Endothelial cell (in vitro differentiated cells): ENCODE data around the gene VCL. TPM values are rescaled to one million over a fixed set of nuclear protein-coding genes. Genes with fewer than 3 reads are reported as not detected.

Experiments
- DNase-seq: peaks from one replicate; pipeline ENCODE4 v3.0.0; 2021; ENCODE audit warnings: low spot score
- H3K27ac Mint-ChIP-seq: one replicate; pipeline ENCODE4 v1.8.0; 2021; ENCODE audit warnings: mixed read lengths, inconsistent platforms; ENCODE audit not compliant: unreplicated experiment
- H3K27me3 Mint-ChIP-seq: one replicate; pipeline ENCODE4 v1.8.0; 2021; ENCODE audit warnings: mild to moderate bottlenecking, moderate library complexity, mixed read lengths, inconsistent platforms; ENCODE audit not compliant: unreplicated experiment
- H3K36me3 Mint-ChIP-seq: one replicate; pipeline ENCODE4 v1.8.0; 2021; ENCODE audit warnings: mild to moderate bottlenecking, low read depth, mixed read lengths, inconsistent platforms; ENCODE audit not compliant: unreplicated experiment
- H3K4me1 Mint-ChIP-seq: one replicate; pipeline ENCODE4 v1.8.0; 2021; ENCODE audit warnings: mild to moderate bottlenecking, mixed read lengths, inconsistent platforms; ENCODE audit not compliant: unreplicated experiment
- H3K4me3 Mint-ChIP-seq: one replicate; pipeline ENCODE4 v1.8.0; 2021; ENCODE audit warnings: mild to moderate bottlenecking, mixed read lengths, inconsistent platforms; ENCODE audit not compliant: unreplicated experiment
- H3K9me3 Mint-ChIP-seq: one replicate; pipeline ENCODE4 v1.8.0; 2021; ENCODE audit warnings: mixed read lengths, inconsistent platforms; ENCODE audit not compliant: unreplicated experiment
- CTCF ChIP-seq: fragments of 200-600 bp; sonication (generic); IDR thresholded peaks from one replicate; pipeline ENCODE4 v1.5.0; 2021; ENCODE audit warnings: antibody characterized with exemption; ENCODE audit not compliant: unreplicated experiment
- total RNA-seq: library from RNA; stranded (reverse); fragmentation: NEBNext Ultra II Directional; extraction: Animal tissue kit (Norgen Biotek cat#: 25700); gene quantifications from one replicate; pipeline ENCODE4 v1.2.1, GENCODE V29; 2021; ENCODE audit not compliant: unreplicated experiment

Gene VCL
- total RNA-seq, 1 donor from 2014 or later: 200 TPM

- peaks cover 13% of the 10 kb centered on the region for H3K4me1 Mint-ChIP-seq
- H3K4me3 Mint-ChIP-seq: no peak overlapping the region
- DNase-seq: no peak
- H3K27ac Mint-ChIP-seq: no peak overlapping the region
- H3K9me3 Mint-ChIP-seq: no peaks in the 10 kb centered on the region
- peaks cover 7% of the 10 kb centered on the region for H3K27me3 Mint-ChIP-seq
- no peak for TF ChIP-seq CTCF
- H3K36me3 Mint-ChIP-seq: peaks cover 60% of the 10 kb centered on the region
Observed at GRCh38 chr10:74117738-74118137, 119.8 kb downstream of the VCL start.

GRCh38 chr10:74118804-74119203, 120.9 kb downstream of the VCL start:
- Mint-ChIP-seq H3K4me3 (no peak overlapping the region), H3K27me3 (peaks cover 5% of the 10 kb centered on the region), H3K9me3 (no peaks in the 10 kb centered on the region), H3K36me3 (peaks cover 52% of the 10 kb centered on the region), H3K4me1 (peaks cover 13% of the 10 kb centered on the region), H3K27ac (peak overlapping the region; percentile 44)
- DNase-seq: no peak
- no peak for TF ChIP-seq CTCF

GRCh38 chr10:74120911-74121310, 123.0 kb downstream of the VCL start:
- H3K4me1 Mint-ChIP-seq: peaks cover 9% of the 10 kb centered on the region
- H3K27ac Mint-ChIP-seq: no peak overlapping the region
- H3K9me3 Mint-ChIP-seq: no peaks in the 10 kb centered on the region
- H3K36me3 Mint-ChIP-seq: peaks cover 47% of the 10 kb centered on the region
- DNase-seq: no peak
- no peak for TF ChIP-seq CTCF
- H3K4me3 Mint-ChIP-seq: no peak overlapping the region
- peaks cover 5% of the 10 kb centered on the region for H3K27me3 Mint-ChIP-seq

GRCh38 chr10:74121368-74121767, 123.5 kb downstream of the VCL start:
- no peak for TF ChIP-seq CTCF
- Mint-ChIP-seq H3K36me3 (peaks cover 47% of the 10 kb centered on the region), H3K4me1 (peaks cover 9% of the 10 kb centered on the region), H3K9me3 (no peaks in the 10 kb centered on the region), H3K4me3 (no peak overlapping the region), H3K27ac (no peak overlapping the region), H3K27me3 (peaks cover 5% of the 10 kb centered on the region)
- DNase-seq: no peak

- H3K9me3 Mint-ChIP-seq: no peaks in the 10 kb centered on the region
- H3K27ac Mint-ChIP-seq: no peak overlapping the region
- H3K36me3 Mint-ChIP-seq: peaks cover 42% of the 10 kb centered on the region
- no peak for TF ChIP-seq CTCF
- no peak overlapping the region for H3K4me3 Mint-ChIP-seq
- DNase-seq: no peak
- H3K4me1 Mint-ChIP-seq: peaks cover 9% of the 10 kb centered on the region
- H3K27me3 Mint-ChIP-seq: peaks cover 5% of the 10 kb centered on the region
Observed at GRCh38 chr10:74122060-74122459, 124.1 kb downstream of the VCL start.
